Neural cell (in vitro differentiated cells): ENCODE measurements around the gene OR6V1.

ENCODE experiments used
- CTCF ChIP-seq: fragments of 450-650 bp; IDR thresholded peaks from 2 replicates; pipeline ENCODE4 v1.5.1; 2014; ENCODE audit warnings: antibody characterized with exemption, mild to moderate bottlenecking, moderate library complexity; ENCODE audit not compliant: poor library complexity, severe bottlenecking
- EP300 ChIP-seq: fragments of 450-650 bp; conservative IDR thresholded peaks from 2 replicates; pipeline ENCODE4 v1.6.1; 2014; ENCODE audit warnings: antibody characterized with exemption, mild to moderate bottlenecking, moderate library complexity; ENCODE audit not compliant: poor library complexity, severe bottlenecking
- EZH2 ChIP-seq: fragments of 200-600, 300-800 bp; shearing (Covaris generic), sonication (generic); IDR thresholded peaks from 2 replicates; pipeline ENCODE4 v1.6.1; 2014; ENCODE audit warnings: antibody characterized with exemption, low read length, borderline replicate concordance, mild to moderate bottlenecking; ENCODE audit not compliant: insufficient read depth, poor library complexity, severe bottlenecking
- MXI1 ChIP-seq: fragments of 450-650 bp; conservative IDR thresholded peaks from 2 replicates; pipeline ENCODE4 v1.6.1; 2014; ENCODE audit warnings: antibody characterized with exemption, mild to moderate bottlenecking; ENCODE audit not compliant: poor library complexity, severe bottlenecking
- POLR2AphosphoS5 ChIP-seq: IDR thresholded peaks from 2 replicates; pipeline ENCODE4 v1.6.1; 2012
- RAD21 ChIP-seq: fragments of 450-650 bp; conservative IDR thresholded peaks from 2 replicates; pipeline ENCODE4 v1.6.1; 2014; ENCODE audit warnings: antibody characterized with exemption, mild to moderate bottlenecking, moderate library complexity
- REST ChIP-seq: IDR thresholded peaks from 2 replicates; pipeline ENCODE4 v1.6.1; 2012; ENCODE audit warnings: borderline replicate concordance
- SMC3 ChIP-seq: fragments of 450-650 bp; conservative IDR thresholded peaks from 2 replicates; pipeline ENCODE4 v1.6.1; 2014; ENCODE audit warnings: antibody characterized with exemption, mild to moderate bottlenecking, moderate library complexity; ENCODE audit not compliant: poor library complexity
- TAF1 ChIP-seq: IDR thresholded peaks from 2 replicates; pipeline ENCODE4 v1.6.1; 2012; ENCODE audit warnings: low read depth

- TF ChIP-seq POLR2AphosphoS5 (no peak), MXI1 (no peak), CTCF (no peak), EZH2 (no peak), EP300 (no peak), RAD21 (no peak), TAF1 (no peak), REST (no peak), SMC3 (no peak)
Measured at GRCh38 chr7:143096146-143096545, 44.0 kb downstream of the OR6V1 start.
